GM12878 (cell line): Measurements from ENCODE around the gene HECTD2. TPM values are rescaled to one million over a fixed set of nuclear protein-coding genes. Genes with fewer than 3 reads are reported as not detected.

ENCODE experiments used
- CREM ChIP-seq: IDR thresholded peaks from 2 replicates; pipeline ENCODE4 v1.6.1; 2014; ENCODE audit warnings: antibody characterized with exemption, low read depth
- EZH2 ChIP-seq: IDR thresholded peaks from 2 replicates; pipeline ENCODE4 v1.6.1; 2012; ENCODE audit warnings: low read depth, mild to moderate bottlenecking, control low read depth, inconsistent platforms, low read length, borderline replicate concordance; ENCODE audit not compliant: control insufficient read depth
- KAT2A ChIP-seq: conservative IDR thresholded peaks from 2 replicates; pipeline ENCODE4 v1.6.1; 2011; ENCODE audit warnings: low read depth, low read length; ENCODE audit not compliant: control insufficient read depth
- NFYB ChIP-seq: IDR thresholded peaks from 2 replicates; pipeline ENCODE4 v1.6.1; 2011; ENCODE audit warnings: low read depth, mild to moderate bottlenecking, low read length, improper control_type of control experiment, moderate library complexity; ENCODE audit not compliant: insufficient read depth
- WRNIP1 ChIP-seq: IDR thresholded peaks from 2 replicates; pipeline ENCODE4 v1.6.1; 2011; ENCODE audit warnings: low read depth, low read length, improper control_type of control experiment, borderline replicate concordance
- ZNF217 ChIP-seq: fragments of 450-650 bp; IDR thresholded peaks from 2 replicates; pipeline ENCODE4 v1.6.1; 2017; ENCODE audit warnings: antibody characterized with exemption, mild to moderate bottlenecking
- polyA plus RNA-seq, 11 experiments: library from polyadenylated mRNA; depleted of rRNA in 4 of 11; unstranded in 6 of 11; stranded (reverse) in 5 of 11; fragments of >200 nt; fragmentation: Nextera tagmentation in 4 of 11; fragmentation: Illumina TruSeq in 1 of 11; extraction: Ambion mirVana in 4 of 11; extraction: Trizol in 1 of 11; gene quantifications; 1 replicate in 1 of 11; 2 replicates in 10 of 11; pipeline versions ENCODE4 v1.2.1 to v1.2.3, GENCODE V29; 2011 to 2016; ENCODE audit warnings: inconsistent platforms in 2 of 11, missing spikeins in 2 of 11, low read depth in 1 of 11
- total RNA-seq, 4 experiments: library from RNA; depleted of rRNA in 3 of 4; stranded (reverse); fragments of >200 nt in 3 of 4; fragmentation: Illumina TruSeq in 1 of 4; extraction: Trizol in 1 of 4; gene quantifications; 2 replicates each; pipeline versions ENCODE4 v1.2.1 to v1.2.3, GENCODE V29; 2013 to 2021
- TF ChIP-seq, protein P1 (sequence below): IDR thresholded peaks from 2 replicates; pipeline ENCODE4 v1.6.1; 2012; ENCODE audit warnings: low read depth, low read length, improper control_type of control experiment
- TF ChIP-seq, protein P2 (sequence below): fragments of 450-650 bp; IDR thresholded peaks from 2 replicates; pipeline ENCODE4 v1.6.1; 2018; ENCODE audit warnings: mild to moderate bottlenecking, low read depth, moderate library complexity; ENCODE audit not compliant: partially characterized antibody

HECTD2 gene
- total and polyA plus RNA-seq, 10 of the 15 experiments (the other 5 are each of a cell fraction or from before 2014, with no cell fraction given) = 0.87 to 3.0 (median 1.7) TPM

DNA sequence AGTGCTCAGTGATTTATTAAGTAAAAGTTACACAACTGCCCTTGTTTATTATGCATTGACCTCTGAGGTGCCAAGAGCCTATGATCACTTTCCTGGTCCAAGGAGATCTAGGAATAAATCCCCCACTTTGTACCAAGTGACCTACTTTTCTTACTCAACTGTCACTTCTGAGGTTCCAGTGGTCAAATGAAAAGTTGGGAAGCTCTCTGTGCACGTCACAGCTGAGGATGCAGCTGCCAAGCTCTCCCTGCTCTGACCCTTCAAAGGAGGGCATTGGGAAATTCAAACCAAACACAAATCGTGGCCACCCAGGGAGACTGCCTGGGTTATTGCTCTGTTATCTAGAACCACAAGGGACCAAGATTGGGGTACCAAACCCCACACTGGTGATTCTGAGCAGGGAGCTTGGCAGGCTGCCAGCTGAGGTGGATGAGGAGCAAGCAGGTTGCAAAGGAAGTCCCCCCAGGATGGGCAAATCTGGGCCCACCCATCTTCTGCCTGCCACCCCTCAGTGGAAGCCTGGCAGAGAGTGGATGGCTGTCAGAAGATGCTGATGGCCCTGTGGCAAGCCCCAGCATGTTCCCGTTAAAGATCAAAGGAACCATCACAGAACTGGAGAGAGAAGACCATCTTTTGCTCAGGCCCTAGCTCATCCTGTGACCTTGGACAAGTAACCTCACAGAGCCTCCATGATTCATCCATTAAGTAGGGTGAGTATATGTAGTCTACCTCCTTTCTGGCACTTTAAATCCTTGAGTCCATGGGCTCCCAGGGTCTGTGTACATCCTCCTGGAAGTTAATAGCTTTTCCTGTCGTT is 116.0 kb downstream of the HECTD2 start (continued):
- TF ChIP-seq EZH2 = no peak
- no peak for TF ChIP-seq CREM
- TF ChIP-seq NFYB = no peak
- TF ChIP-seq, protein P1, sequence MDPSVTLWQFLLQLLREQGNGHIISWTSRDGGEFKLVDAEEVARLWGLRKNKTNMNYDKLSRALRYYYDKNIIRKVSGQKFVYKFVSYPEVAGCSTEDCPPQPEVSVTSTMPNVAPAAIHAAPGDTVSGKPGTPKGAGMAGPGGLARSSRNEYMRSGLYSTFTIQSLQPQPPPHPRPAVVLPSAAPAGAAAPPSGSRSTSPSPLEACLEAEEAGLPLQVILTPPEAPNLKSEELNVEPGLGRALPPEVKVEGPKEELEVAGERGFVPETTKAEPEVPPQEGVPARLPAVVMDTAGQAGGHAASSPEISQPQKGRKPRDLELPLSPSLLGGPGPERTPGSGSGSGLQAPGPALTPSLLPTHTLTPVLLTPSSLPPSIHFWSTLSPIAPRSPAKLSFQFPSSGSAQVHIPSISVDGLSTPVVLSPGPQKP = no peak
- TF ChIP-seq KAT2A = no peak
- no peak for TF ChIP-seq ZNF217
- TF ChIP-seq WRNIP1 = no peak
- TF ChIP-seq, protein P2, sequence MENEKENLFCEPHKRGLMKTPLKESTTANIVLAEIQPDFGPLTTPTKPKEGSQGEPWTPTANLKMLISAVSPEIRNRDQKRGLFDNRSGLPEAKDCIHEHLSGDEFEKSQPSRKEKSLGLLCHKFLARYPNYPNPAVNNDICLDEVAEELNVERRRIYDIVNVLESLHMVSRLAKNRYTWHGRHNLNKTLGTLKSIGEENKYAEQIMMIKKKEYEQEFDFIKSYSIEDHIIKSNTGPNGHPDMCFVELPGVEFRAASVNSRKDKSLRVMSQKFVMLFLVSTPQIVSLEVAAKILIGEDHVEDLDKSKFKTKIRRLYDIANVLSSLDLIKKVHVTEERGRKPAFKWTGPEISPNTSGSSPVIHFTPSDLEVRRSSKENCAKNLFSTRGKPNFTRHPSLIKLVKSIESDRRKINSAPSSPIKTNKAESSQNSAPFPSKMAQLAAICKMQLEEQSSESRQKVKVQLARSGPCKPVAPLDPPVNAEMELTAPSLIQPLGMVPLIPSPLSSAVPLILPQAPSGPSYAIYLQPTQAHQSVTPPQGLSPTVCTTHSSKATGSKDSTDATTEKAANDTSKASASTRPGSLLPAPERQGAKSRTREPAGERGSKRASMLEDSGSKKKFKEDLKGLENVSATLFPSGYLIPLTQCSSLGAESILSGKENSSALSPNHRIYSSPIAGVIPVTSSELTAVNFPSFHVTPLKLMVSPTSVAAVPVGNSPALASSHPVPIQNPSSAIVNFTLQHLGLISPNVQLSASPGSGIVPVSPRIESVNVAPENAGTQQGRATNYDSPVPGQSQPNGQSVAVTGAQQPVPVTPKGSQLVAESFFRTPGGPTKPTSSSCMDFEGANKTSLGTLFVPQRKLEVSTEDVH = no peak
- TF ChIP-seq, all 136 proteins: peak for 0
